HepG2 (cell line): ENCODE results near the gene SCUBE1.

Experiments
- BRCA1 ChIP-seq: sonication (generic); formaldehyde crosslinking; IDR thresholded peaks from 2 replicates; pipeline ENCODE4 v1.4.0; 2020; ENCODE audit warnings: missing genetic modification reagents
- ETV6 ChIP-seq: sonication (generic); formaldehyde crosslinking; conservative IDR thresholded peaks from 2 replicates; pipeline ENCODE4 v1.4.0; 2020; ENCODE audit warnings: missing genetic modification reagents
- GTF2F1 ChIP-seq: fragments of 150-350 bp; IDR thresholded peaks from 2 replicates; pipeline ENCODE4 v1.6.1; 2014; ENCODE audit warnings: low read length
- JUNB ChIP-seq: sonication (generic); formaldehyde crosslinking; IDR thresholded peaks from 2 replicates; pipeline ENCODE4 v1.8.0; 2022; ENCODE audit warnings: missing genetic modification reagents, mild to moderate bottlenecking, borderline replicate concordance
- KLF16 ChIP-seq, 2 experiments: sonication (generic) in 1 of 2; formaldehyde crosslinking in 1 of 2; IDR thresholded peaks; 2 replicates each; pipeline versions ENCODE4 v1.6.1 to v1.8.0; 2016 to 2023; ENCODE audit warnings: missing genetic modification reagents in 2 of 2, missing compliant biosample characterization in 1 of 2
- SCMH1 ChIP-seq: sonication (generic); formaldehyde crosslinking; IDR thresholded peaks from 2 replicates; pipeline ENCODE4 v1.9.0; 2021; ENCODE audit warnings: missing genetic modification reagents, mild to moderate bottlenecking, borderline replicate concordance
- SUZ12 ChIP-seq: fragments of 150-350 bp; IDR thresholded peaks from 2 replicates; pipeline ENCODE4 v1.6.1; 2014; ENCODE audit warnings: low read depth, low read length
- TEAD2 ChIP-seq: sonication (generic); formaldehyde crosslinking; IDR thresholded peaks from 2 replicates; pipeline ENCODE4 v1.9.0; 2021; ENCODE audit warnings: missing genetic modification reagents
- ZNF205 ChIP-seq: IDR thresholded peaks from 2 replicates; pipeline ENCODE4 v1.6.1; 2018; ENCODE audit warnings: missing biosample characterization, missing genetic modification reagents
- TF ChIP-seq, protein P1 (sequence below): sonication (generic); formaldehyde crosslinking; IDR thresholded peaks from 2 replicates; pipeline ENCODE4 v1.5.0; 2020; ENCODE audit warnings: mild to moderate bottlenecking, missing genetic modification reagents, moderate library complexity
- TF ChIP-seq, protein P2 (sequence below): sonication (generic); formaldehyde crosslinking; IDR thresholded peaks from 2 replicates; pipeline ENCODE4 v1.4.0; 2020; ENCODE audit warnings: missing genetic modification reagents
- TF ChIP-seq, protein P3 (sequence below): IDR thresholded peaks from 2 replicates; pipeline ENCODE4 v1.6.1; 2012; ENCODE audit warnings: inconsistent platforms
- TF ChIP-seq, protein P4 (sequence below), 2 experiments: IDR thresholded peaks; 2 replicates each; pipeline ENCODE4 v1.6.1; 2011 to 2012; ENCODE audit warnings: low read length in 2 of 2, borderline replicate concordance in 1 of 2, low read depth in 1 of 2, mild to moderate bottlenecking in 1 of 2, moderate library complexity in 1 of 2

DNA sequence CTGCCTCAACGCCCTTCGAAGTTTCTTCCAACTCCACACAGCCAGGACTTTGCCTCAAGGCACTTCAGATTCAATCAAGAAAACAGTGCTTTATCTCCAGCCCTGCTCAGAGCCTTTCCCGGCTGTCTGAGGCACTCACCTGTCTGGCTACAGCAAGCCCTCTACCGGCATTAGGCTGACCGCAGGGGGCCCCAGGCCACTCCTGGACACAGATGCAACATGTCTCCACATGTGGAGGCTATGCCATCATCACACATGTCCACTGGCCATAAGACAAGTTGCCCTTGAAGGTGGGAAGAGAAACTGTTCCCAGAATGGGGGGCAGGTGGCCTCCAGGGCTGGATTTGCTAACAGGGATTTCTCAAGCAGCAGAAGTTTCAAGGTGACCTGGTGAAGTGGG lies 10.0 kb downstream of the SCUBE1 start:
- TF ChIP-seq SUZ12 (no peak), ZNF205 (no peak), GTF2F1 (no peak), ETV6 (CRISPR knock-in tag) (no peak), KLF16 (CRISPR knock-in tag; IDR thresholded peaks at IDR 0.05) (no peak), SCMH1 (CRISPR knock-in tag) (no peak), JUNB (no peak), TEAD2 (CRISPR knock-in tag) (no peak), BRCA1 (CRISPR knock-in tag) (no peak)
- TF ChIP-seq, protein P1, sequence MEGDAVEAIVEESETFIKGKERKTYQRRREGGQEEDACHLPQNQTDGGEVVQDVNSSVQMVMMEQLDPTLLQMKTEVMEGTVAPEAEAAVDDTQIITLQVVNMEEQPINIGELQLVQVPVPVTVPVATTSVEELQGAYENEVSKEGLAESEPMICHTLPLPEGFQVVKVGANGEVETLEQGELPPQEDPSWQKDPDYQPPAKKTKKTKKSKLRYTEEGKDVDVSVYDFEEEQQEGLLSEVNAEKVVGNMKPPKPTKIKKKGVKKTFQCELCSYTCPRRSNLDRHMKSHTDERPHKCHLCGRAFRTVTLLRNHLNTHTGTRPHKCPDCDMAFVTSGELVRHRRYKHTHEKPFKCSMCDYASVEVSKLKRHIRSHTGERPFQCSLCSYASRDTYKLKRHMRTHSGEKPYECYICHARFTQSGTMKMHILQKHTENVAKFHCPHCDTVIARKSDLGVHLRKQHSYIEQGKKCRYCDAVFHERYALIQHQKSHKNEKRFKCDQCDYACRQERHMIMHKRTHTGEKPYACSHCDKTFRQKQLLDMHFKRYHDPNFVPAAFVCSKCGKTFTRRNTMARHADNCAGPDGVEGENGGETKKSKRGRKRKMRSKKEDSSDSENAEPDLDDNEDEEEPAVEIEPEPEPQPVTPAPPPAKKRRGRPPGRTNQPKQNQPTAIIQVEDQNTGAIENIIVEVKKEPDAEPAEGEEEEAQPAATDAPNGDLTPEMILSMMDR (CRISPR knock-in tag): no peak
- TF ChIP-seq, protein P2, sequence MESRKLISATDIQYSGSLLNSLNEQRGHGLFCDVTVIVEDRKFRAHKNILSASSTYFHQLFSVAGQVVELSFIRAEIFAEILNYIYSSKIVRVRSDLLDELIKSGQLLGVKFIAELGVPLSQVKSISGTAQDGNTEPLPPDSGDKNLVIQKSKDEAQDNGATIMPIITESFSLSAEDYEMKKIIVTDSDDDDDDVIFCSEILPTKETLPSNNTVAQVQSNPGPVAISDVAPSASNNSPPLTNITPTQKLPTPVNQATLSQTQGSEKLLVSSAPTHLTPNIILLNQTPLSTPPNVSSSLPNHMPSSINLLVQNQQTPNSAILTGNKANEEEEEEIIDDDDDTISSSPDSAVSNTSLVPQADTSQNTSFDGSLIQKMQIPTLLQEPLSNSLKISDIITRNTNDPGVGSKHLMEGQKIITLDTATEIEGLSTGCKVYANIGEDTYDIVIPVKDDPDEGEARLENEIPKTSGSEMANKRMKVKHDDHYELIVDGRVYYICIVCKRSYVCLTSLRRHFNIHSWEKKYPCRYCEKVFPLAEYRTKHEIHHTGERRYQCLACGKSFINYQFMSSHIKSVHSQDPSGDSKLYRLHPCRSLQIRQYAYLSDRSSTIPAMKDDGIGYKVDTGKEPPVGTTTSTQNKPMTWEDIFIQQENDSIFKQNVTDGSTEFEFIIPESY (CRISPR knock-in tag): no peak
- TF ChIP-seq, protein P3, sequence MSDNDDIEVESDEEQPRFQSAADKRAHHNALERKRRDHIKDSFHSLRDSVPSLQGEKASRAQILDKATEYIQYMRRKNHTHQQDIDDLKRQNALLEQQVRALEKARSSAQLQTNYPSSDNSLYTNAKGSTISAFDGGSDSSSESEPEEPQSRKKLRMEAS: no peak
- TF ChIP-seq, protein P4, sequence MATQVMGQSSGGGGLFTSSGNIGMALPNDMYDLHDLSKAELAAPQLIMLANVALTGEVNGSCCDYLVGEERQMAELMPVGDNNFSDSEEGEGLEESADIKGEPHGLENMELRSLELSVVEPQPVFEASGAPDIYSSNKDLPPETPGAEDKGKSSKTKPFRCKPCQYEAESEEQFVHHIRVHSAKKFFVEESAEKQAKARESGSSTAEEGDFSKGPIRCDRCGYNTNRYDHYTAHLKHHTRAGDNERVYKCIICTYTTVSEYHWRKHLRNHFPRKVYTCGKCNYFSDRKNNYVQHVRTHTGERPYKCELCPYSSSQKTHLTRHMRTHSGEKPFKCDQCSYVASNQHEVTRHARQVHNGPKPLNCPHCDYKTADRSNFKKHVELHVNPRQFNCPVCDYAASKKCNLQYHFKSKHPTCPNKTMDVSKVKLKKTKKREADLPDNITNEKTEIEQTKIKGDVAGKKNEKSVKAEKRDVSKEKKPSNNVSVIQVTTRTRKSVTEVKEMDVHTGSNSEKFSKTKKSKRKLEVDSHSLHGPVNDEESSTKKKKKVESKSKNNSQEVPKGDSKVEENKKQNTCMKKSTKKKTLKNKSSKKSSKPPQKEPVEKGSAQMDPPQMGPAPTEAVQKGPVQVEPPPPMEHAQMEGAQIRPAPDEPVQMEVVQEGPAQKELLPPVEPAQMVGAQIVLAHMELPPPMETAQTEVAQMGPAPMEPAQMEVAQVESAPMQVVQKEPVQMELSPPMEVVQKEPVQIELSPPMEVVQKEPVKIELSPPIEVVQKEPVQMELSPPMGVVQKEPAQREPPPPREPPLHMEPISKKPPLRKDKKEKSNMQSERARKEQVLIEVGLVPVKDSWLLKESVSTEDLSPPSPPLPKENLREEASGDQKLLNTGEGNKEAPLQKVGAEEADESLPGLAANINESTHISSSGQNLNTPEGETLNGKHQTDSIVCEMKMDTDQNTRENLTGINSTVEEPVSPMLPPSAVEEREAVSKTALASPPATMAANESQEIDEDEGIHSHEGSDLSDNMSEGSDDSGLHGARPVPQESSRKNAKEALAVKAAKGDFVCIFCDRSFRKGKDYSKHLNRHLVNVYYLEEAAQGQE (IDR thresholded peaks at IDR 0.05; ENCODE audit: borderline replicate concordance in 1 of 2, low read depth in 1 of 2, low read length in 2 of 2): no peak
